GM18519 (cell line): ENCODE data around the gene SDF2L1.
"Not testable (repeated sequence)": the region's sequence is repeated elsewhere in the genome, so short reads cannot be mapped to it uniquely, and the experiment has no call there.

Experiments
- ATAC-seq: cut with Tn5 transposase; IDR thresholded peaks from one replicate; pipeline ENCODE4 v1.9.1; 2021; ENCODE audit warnings: mild to moderate bottlenecking, moderate library complexity; ENCODE audit not compliant: unreplicated experiment, low FRiP score

Gene SDF2L1

DNA sequence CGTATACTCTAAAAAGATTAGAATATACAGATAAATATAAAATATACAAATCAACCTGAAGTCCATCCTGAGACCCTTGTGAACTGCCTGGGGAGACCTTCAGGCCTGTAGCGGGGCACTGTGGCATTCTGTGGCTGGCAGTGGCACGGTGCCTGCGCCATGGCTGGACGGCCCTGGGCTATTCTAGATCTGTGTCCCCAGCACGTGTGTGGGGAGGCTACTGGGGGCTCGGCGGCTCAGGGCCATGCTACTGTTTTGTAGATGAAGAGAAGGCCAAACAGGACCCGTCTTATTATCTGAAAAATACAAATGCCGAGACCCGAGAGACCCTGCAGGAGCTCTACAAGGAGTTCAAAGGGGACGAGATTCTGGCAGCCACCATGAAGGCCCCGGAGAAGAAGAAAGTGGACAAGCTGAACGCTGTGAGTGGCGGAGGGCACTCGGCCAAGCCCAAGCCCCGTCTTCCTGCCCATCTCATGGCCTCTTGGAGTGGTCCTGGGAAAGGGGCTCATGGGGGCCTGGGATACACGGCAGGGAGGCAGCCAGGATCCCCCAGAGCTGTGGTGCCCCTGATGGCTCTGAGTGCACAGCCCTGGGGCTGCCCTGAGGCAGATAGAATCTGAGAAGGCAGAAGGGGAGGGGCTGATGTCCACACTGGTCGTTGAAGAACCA, 42.5 kb downstream of the SDF2L1 start:
- no peak for ATAC-seq

DNA sequence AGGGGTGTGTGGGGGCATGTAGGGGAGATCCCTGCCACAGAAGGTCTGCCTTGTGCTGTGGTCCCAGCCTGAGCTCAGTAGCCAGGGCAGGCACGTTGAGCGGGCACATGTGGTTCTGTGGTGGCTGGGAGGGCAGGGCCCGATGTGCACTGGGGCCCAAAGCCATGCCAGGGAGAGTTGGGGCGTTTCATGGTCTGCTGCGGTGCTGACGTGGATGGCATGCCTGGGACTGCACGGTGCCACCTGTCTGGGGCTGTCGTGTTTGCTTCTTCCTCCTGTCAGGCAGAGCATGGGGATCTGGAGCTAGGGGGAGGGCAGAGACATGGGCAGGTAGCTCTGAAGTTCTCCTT, 43.0 kb downstream of the SDF2L1 start:
- no peak for ATAC-seq

DNA sequence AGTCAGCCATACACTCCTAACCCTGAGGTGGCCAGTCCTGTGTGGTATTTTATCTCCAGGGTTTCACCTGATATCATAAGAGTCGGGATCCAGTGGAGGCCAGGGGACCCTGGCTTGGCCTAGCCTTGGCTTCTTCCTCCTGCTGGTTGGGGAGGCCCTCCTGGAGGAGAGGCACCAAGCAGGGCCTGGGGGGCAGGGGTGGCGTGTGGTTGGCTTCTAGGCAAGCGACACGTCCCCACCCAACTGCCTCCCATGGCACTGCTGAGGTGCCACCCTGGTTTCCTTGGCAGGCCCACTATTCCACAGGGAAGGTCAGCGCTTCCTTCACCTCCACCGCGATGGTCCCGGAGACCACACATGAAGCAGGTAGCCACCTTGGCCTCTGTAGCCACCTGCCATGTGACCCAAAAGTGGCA, 44.1 kb downstream of the SDF2L1 start:
- ATAC-seq = no peak

DNA sequence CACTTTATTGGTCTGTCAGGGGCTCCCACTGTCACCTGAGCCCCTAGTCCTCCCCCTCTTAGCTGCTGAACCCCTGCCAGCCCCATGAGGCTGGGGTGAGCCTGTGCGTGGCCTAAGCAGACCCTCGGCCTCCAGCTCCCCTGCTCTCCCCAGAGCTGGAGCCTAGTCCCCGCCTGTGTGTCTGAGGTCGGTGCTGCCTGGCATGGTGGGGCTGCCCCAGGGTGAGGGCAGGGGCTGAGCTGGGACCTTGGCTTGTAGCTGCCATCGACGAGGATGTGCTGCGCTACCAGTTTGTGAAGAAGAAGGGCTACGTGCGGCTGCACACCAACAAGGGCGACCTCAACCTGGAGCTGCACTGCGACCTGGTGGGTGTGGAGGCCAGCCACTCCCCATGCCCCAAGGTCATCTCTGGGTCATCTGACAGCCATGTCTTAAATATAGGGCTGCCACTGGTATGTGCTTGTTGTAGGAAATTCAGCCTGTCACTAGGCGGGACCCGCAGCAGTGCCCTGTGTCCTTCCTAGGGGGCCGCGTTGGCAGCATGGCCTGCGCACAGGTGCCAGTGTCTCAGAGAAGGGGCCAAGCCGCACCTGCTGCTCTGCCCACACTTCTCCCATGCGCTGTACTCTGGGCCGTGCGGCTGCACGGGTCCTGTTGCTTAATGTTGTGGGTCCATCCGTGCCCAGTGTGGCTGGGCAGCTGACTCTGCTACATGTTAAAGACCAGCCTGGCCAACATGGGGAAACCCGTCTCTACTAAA, 44.7 kb downstream of the SDF2L1 start:
- no peak for ATAC-seq

DNA sequence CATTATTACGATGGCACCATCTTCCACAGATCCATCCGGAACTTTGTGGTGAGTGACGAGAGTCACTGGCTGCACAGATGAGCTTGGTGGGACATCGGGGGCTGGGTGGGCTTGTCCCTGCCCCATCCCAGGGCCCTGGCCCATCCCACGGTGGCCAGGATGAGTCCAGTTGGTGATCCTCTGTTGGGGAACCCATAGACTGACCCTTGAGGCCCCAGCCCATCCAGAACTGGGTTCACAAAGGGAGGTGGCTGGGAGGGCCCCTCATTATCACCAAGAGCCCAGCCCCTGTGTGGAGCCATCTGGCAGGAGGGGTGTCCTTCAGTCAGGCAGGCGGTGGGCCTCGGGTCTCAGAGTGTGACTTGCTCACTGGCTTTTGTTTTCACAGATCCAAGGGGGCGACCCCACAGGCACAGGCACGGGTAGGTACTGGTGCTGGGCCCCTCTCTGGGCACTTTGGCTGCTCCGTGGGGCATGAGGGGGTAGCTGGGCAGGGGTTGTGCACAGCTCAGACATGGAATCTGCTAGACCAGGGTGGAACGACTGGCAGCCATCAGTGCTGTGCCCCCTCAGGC, 45.7 kb downstream of the SDF2L1 start:
- no peak for ATAC-seq

DNA sequence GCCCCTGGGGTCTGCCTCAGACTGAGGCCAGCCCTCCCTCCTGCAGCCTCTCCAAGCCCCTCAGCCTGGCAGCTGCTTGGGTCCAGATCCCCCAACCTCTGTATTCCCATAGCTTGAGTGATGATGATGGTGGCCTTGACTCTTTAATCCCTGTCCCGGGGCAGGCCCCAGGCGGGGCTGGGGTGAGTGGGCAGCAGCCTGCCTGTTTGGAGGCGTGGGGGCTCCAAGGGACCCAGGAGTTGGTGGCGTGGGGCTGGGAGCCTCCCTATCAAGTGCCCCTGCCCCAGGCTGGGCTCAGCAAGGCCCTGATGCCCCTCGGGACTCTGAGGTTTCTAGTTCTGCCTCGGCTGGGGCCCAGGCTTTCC, 46.2 kb downstream of the SDF2L1 start:
- no peak for ATAC-seq

DNA sequence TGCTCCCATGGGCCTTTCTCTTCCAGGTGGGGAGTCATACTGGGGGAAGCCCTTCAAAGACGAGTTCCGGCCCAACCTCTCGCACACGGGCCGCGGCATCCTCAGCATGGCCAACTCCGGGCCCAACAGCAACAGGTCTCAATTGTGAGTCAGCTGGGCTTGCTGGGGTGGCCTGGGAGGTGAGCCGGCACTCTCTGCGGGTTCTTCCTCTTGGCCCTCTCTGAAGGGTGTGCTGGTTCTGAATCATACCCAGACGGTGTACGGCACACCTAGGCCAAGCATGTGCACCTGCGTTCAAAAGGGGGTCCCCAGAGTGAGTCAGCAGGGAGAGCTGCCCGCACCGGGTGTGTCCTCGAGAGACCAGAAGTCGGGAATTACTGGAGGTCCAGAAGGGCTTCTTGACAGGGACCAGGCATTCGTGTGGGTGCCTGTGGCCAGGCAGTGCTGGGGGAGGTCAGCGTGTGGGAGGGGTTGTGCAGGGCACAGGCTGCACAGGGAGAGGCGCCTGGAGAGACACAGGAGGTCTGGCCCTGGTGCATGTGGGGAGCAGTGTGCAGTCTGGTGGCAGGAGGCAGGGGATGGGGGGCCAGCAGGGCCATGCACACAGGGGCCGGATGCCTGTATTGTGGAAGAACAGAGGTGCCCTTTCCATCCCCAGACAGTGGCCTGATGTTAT, 46.7 kb downstream of the SDF2L1 start:
- ATAC-seq = no peak

DNA sequence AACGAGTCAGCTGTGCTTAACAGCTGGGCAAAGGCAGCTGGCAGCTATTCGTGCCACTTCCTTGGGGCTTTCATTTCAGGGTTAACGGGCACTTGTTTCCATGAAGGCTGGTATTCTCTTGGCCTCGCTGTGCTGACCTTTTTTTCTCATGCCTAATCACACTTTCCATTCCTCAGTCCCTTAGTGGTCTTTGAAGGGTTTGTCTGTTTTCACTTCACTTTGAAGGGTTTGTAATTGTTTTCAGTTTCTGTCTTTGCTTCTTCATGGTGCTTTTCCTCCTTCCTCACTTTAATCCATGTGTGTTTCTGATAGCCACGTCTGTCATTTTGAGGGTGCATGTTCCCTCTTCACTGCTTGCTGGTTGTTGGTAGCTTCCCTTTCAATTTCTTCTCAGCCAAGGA, 48.3 kb downstream of the SDF2L1 start:
- no peak for ATAC-seq

DNA sequence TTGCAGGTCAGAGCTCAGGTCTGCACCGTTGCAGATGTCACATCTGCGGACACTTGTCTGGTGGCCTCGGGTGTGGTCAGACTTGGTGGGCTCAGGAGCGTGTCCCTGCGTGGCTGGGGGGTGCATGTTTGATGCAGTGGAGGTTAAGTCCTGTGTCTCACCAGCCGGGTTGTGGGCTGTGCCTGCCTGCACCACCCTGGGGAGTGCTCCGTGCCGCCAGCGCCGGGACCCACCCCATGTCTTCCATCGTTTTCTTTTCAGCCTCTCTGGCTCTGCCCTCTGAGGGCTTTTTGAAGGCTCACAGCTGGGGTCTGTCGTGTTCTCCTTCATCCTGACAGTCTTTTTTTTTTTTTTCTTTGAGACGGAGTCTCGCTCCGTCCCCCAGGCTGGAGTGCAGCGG, 49.7 kb downstream of the SDF2L1 start:
- ATAC-seq = no peak

DNA sequence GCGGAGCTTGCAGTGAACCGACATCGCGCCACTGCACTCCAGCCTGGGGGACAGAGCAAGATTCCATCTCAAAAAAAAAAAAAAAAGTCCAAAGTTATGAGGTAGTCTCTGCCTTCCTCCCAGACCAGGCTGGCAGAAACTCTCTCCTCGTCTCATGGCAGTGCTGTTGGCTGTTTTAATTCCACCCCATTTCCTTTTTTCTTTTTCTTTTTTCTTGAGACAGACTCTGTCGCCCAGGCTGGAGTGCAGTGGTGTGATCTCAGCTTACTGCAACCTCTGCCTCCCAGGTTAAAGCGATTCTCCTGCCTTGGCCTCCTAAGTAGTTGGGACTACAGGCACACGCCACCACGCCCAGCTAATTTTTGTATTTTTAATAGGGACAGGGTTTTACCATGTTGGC, 50.8 kb downstream of the SDF2L1 start:
- ATAC-seq = not testable (repeated sequence)

DNA sequence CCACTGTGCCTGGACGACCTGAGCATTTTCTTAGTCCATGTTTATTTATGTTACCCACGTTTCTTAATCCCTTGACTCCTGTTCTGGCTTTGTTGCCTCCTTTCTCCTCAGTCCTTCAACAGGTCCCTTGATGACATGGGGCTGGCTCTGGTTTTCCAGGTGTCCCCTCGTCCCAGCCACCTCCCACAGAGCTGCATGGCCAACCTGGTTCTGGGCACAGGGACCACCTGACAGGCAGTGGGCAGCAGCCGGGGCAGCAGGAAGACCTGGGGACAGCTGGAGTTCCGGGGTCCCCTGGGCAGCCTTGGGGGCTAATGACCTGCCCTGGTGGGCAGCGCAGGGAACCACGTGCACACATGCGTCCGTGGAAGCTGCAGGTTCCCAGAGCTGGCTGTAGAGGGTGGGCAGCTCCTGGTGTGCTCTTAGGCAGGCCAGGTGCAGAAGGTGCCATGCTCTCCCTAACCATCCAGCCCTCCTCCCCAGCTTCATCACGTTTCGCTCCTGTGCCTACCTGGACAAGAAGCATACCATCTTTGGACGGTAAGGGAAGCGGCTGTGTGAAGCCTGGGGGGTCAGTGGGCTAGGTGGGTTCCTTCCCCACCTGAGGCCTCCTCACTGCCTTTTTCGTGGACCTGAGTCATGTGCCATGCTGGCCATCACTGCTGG, 51.4 kb downstream of the SDF2L1 start:
- no peak for ATAC-seq
